Liver (tissue), 7 donors: ENCODE results near the gene CCR5AS.

Experiments used
- DNase-seq: peaks from one replicate; pipeline ENCODE4 v3.0.0-alpha.2; 2017; ENCODE audit warnings: low spot score
- H3K27ac ChIP-seq, 2 donors: one replicate each; pipeline ENCODE4 v1.7.0; 2013; ENCODE audit warnings: inconsistent platforms in 2 of 2, low read length in 2 of 2, control low read depth in 1 of 2, low read depth in 1 of 2, mild to moderate bottlenecking in 1 of 2
- H3K27me3 ChIP-seq, 4 donors: one replicate each; pipeline versions ENCODE4 v1.6.1 to v1.7.0; 2013; ENCODE audit warnings: low read length in 3 of 4, inconsistent platforms in 1 of 4, mild to moderate bottlenecking in 1 of 4, moderate library complexity in 1 of 4; ENCODE audit not compliant: control insufficient read depth in 4 of 4, insufficient read depth in 4 of 4
- H3K36me3 ChIP-seq, 4 donors: one replicate each; pipeline versions ENCODE4 v1.6.1 to v1.7.0; 2013; ENCODE audit warnings: low read length in 3 of 4, mild to moderate bottlenecking in 3 of 4, low read depth in 1 of 4, moderate library complexity in 1 of 4; ENCODE audit not compliant: control insufficient read depth in 4 of 4, insufficient read depth in 3 of 4
- H3K4me1 ChIP-seq, 4 donors: one replicate each; pipeline versions ENCODE4 v1.6.1 to v1.7.0; 2013; ENCODE audit warnings: low read length in 3 of 4, mild to moderate bottlenecking in 3 of 4, moderate library complexity in 1 of 4; ENCODE audit not compliant: control insufficient read depth in 4 of 4, insufficient read depth in 4 of 4
- H3K4me3 ChIP-seq, 3 donors: one replicate each; pipeline versions ENCODE4 v1.6.1 to v1.7.0; 2013; ENCODE audit warnings: low read length in 3 of 3, control low read depth in 1 of 3, low read depth in 1 of 3, mild to moderate bottlenecking in 1 of 3
- H3K9ac ChIP-seq, 2 donors: one replicate each; pipeline ENCODE4 v1.7.0; 2013; ENCODE audit warnings: low read length in 2 of 2, mild to moderate bottlenecking in 2 of 2, moderate library complexity in 2 of 2, control low read depth in 1 of 2, low read depth in 1 of 2
- H3K9me3 ChIP-seq, 4 donors: one replicate each; pipeline versions ENCODE4 v1.6.1 to v1.7.0; 2013; ENCODE audit warnings: low read length in 3 of 4; ENCODE audit not compliant: control insufficient read depth in 4 of 4
- ATF3 ChIP-seq: IDR thresholded peaks from 2 replicates; pipeline ENCODE4 v1.6.1; 2016; ENCODE audit warnings: antibody characterized with exemption
- EGR1 ChIP-seq, 2 donors: IDR thresholded peaks; 2 replicates each; pipeline ENCODE4 v1.6.1; 2016 to 2018; ENCODE audit warnings: antibody characterized with exemption in 2 of 2, low read depth in 2 of 2
- FOXA1 ChIP-seq: IDR thresholded peaks from 2 replicates; pipeline ENCODE4 v1.6.1; 2016; ENCODE audit warnings: antibody characterized with exemption
- GABPA ChIP-seq, 2 donors: IDR thresholded peaks in 1 of 2; conservative IDR thresholded peaks in 1 of 2; 2 replicates each; pipeline ENCODE4 v1.6.1; 2016; ENCODE audit warnings: antibody characterized with exemption in 2 of 2, mild to moderate bottlenecking in 1 of 2, moderate library complexity in 1 of 2
- HNF4G ChIP-seq: IDR thresholded peaks from 2 replicates; pipeline ENCODE4 v1.6.1; 2016; ENCODE audit warnings: antibody characterized with exemption
- JUND ChIP-seq, 2 donors: IDR thresholded peaks; 2 replicates each; pipeline ENCODE4 v1.6.1; 2016; ENCODE audit warnings: antibody characterized with exemption in 2 of 2
- MAX ChIP-seq: IDR thresholded peaks from 2 replicates; pipeline ENCODE4 v1.6.1; 2016; ENCODE audit warnings: antibody characterized with exemption
- NR2F2 ChIP-seq: IDR thresholded peaks from 2 replicates; pipeline ENCODE4 v1.6.1; 2016; ENCODE audit warnings: antibody characterized with exemption
- RAD21 ChIP-seq, 2 donors: IDR thresholded peaks; 2 replicates each; pipeline ENCODE4 v1.6.1; 2016; ENCODE audit warnings: antibody characterized with exemption in 2 of 2, mild to moderate bottlenecking in 2 of 2
- REST ChIP-seq: IDR thresholded peaks from 2 replicates; pipeline ENCODE4 v1.6.1; 2016; ENCODE audit warnings: antibody characterized with exemption, mild to moderate bottlenecking
- RXRA ChIP-seq, 2 donors: IDR thresholded peaks; 2 replicates each; pipeline ENCODE4 v1.6.1; 2017 to 2018; ENCODE audit warnings: antibody characterized with exemption in 2 of 2, mild to moderate bottlenecking in 1 of 2
- SP1 ChIP-seq: IDR thresholded peaks from 2 replicates; pipeline ENCODE4 v1.6.1; 2018; ENCODE audit warnings: antibody characterized with exemption, mild to moderate bottlenecking
- TAF1 ChIP-seq: conservative IDR thresholded peaks from 2 replicates; pipeline ENCODE4 v1.6.1; 2016; ENCODE audit warnings: antibody characterized with exemption, mild to moderate bottlenecking
- YY1 ChIP-seq: IDR thresholded peaks from 2 replicates; pipeline ENCODE4 v1.6.1; 2016; ENCODE audit warnings: antibody characterized with exemption, mild to moderate bottlenecking
- WGBS: extraction: QIAGEN DNeasy Blood & Tissue Kit; methylation state at CpG from one replicate; pipeline ENCODE4 v1.1.7; 2013; 5-methylcytosine and 5-hydroxymethylcytosine counted together
- donor health status: healthy.
- donor health status: healthy.
- donor health status: healthy.
- donor health status: healthy.

Gene CCR5AS

GRCh38 chr3:46383951-46384330 is 22.9 kb downstream of the CCR5AS start:
- H3K27ac ChIP-seq: no peak overlapping the region
- WGBS: 43% methylated on average over 5 of the region's 5 CpGs
- no peaks in the 10 kb centered on the region for H3K9me3 ChIP-seq
- no peak overlapping the region for H3K4me3 ChIP-seq
- no peaks in the 10 kb centered on the region for H3K36me3 ChIP-seq
- no peak overlapping the region for H3K9ac ChIP-seq
- H3K27me3 ChIP-seq: no peaks in the 10 kb centered on the region
- TF ChIP-seq TAF1 (no peak), RAD21 (IDR thresholded peaks at IDR 0.05) (no peak), JUND (IDR thresholded peaks at IDR 0.05) (no peak), NR2F2 (no peak), HNF4G (no peak), ATF3 (no peak), MAX (no peak), GABPA (IDR thresholded peaks at IDR 0.05 in 1 of 2, conservative IDR thresholded peaks at IDR 0.05 in 1 of 2) (no peak), YY1 (no peak), SP1 (no peak)
- no peak for DNase-seq
- peaks cover 0 to 10% (median 9%) of the 10 kb centered on the region in 4 donors for H3K4me1 ChIP-seq

GRCh38 chr3:46383211-46383950 is 23.5 kb downstream of the CCR5AS start:
- DNase-seq: no peak
- Histone ChIP-seq H3K36me3 (no peaks in the 10 kb centered on the region), H3K27me3 (no peaks in the 10 kb centered on the region), H3K4me3 (no peak overlapping the region), H3K9me3 (no peaks in the 10 kb centered on the region), H3K4me1 (peaks cover 0 to 10% (median 9%) of the 10 kb centered on the region in 4 donors), H3K27ac (no peak overlapping the region), H3K9ac (no peak overlapping the region)
- WGBS: 62% methylated on average over 6 of the region's 6 CpGs
- no peak for TF ChIP-seq NR2F2
- no peak for TF ChIP-seq RXRA (IDR thresholded peaks at IDR 0.05)
- TF ChIP-seq FOXA1: no peak
- TF ChIP-seq ATF3: no peak
- no peak for TF ChIP-seq MAX
- TF ChIP-seq HNF4G: no peak
- TF ChIP-seq REST: no peak
- no peak for TF ChIP-seq EGR1 (IDR thresholded peaks at IDR 0.05; ENCODE audit: low read depth in 2 of 2)
